ENCODE data around the gene MCOLN2.

The MCOLN2 gene

GRCh38 chr1:84985365-84985764 lies 11.5 kb downstream of the MCOLN2 start:
- DNase-seq (ENCODE audit: low read depth) = no peak

- no peak for DNase-seq (ENCODE audit: low read depth)
Measured at GRCh38 chr1:84982395-84982794, 14.5 kb downstream of the MCOLN2 start.

- DNase-seq (ENCODE audit: low read depth) = no peak
Measured at GRCh38 chr1:84975035-84975434, 21.9 kb downstream of the MCOLN2 start.

- DNase-seq (ENCODE audit: low read depth) = peak; percentile 30
Measured at GRCh38 chr1:84973498-84974334, 23.2 kb downstream of the MCOLN2 start.

GRCh38 chr1:84972377-84972987 lies 24.4 kb downstream of the MCOLN2 start:
- DNase-seq (ENCODE audit: low read depth) = peak; percentile 28

- no peak for DNase-seq (ENCODE audit: low read depth)
Measured at GRCh38 chr1:84971957-84972356, 25.0 kb downstream of the MCOLN2 start.

GRCh38 chr1:84969489-84970250 lies 27.2 kb downstream of the MCOLN2 start:
- peak; percentile 6 for DNase-seq (ENCODE audit: low read depth)

- no peak for DNase-seq (ENCODE audit: low read depth)
Measured at GRCh38 chr1:84968865-84969264, 28.0 kb downstream of the MCOLN2 start.

GRCh38 chr1:84968101-84968500 lies 28.8 kb downstream of the MCOLN2 start:
- no peak for DNase-seq (ENCODE audit: low read depth)

GRCh38 chr1:84967666-84968065 lies 29.2 kb downstream of the MCOLN2 start:
- DNase-seq (ENCODE audit: low read depth) = no peak

GRCh38 chr1:84963021-84963420 lies 33.9 kb downstream of the MCOLN2 start:
- no peak for DNase-seq (ENCODE audit: low read depth)

- no peak for DNase-seq (ENCODE audit: low read depth)
Measured at GRCh38 chr1:84961316-84961715, 35.6 kb downstream of the MCOLN2 start.

- DNase-seq (ENCODE audit: low read depth) = peak; percentile 33
Measured at GRCh38 chr1:84960371-84960770, 36.5 kb downstream of the MCOLN2 start.

GRCh38 chr1:84959294-84959693 lies 37.6 kb downstream of the MCOLN2 start:
- no peak for DNase-seq (ENCODE audit: low read depth)

GRCh38 chr1:84957966-84958365 lies 38.9 kb downstream of the MCOLN2 start:
- DNase-seq (ENCODE audit: low read depth) = no peak

GRCh38 chr1:84956655-84957054 lies 40.3 kb downstream of the MCOLN2 start:
- DNase-seq (ENCODE audit: low read depth) = no peak

- DNase-seq (ENCODE audit: low read depth) = no peak
Measured at GRCh38 chr1:84956097-84956496, 40.8 kb downstream of the MCOLN2 start.

GRCh38 chr1:84949664-84950063 lies 47.2 kb downstream of the MCOLN2 start:
- no peak for DNase-seq (ENCODE audit: low read depth)

GRCh38 chr1:84947536-84948410 lies 49.1 kb downstream of the MCOLN2 start:
- DNase-seq (ENCODE audit: low read depth) = no peak

GRCh38 chr1:84946631-84947030 lies 50.3 kb downstream of the MCOLN2 start:
- DNase-seq (ENCODE audit: low read depth) = peak; percentile 37

GRCh38 chr1:84944767-84945486 lies 52.0 kb downstream of the MCOLN2 start:
- peak; percentile 92 for DNase-seq (ENCODE audit: low read depth)

Measured in ELR (cell line).